HG03139 (cell line): ENCODE data around the gene S100A14.

Experiments used
- ATAC-seq: cut with Tn5 transposase; IDR thresholded peaks from one replicate; pipeline ENCODE4 v1.9.1; 2021; ENCODE audit not compliant: unreplicated experiment

The S100A14 gene

DNA sequence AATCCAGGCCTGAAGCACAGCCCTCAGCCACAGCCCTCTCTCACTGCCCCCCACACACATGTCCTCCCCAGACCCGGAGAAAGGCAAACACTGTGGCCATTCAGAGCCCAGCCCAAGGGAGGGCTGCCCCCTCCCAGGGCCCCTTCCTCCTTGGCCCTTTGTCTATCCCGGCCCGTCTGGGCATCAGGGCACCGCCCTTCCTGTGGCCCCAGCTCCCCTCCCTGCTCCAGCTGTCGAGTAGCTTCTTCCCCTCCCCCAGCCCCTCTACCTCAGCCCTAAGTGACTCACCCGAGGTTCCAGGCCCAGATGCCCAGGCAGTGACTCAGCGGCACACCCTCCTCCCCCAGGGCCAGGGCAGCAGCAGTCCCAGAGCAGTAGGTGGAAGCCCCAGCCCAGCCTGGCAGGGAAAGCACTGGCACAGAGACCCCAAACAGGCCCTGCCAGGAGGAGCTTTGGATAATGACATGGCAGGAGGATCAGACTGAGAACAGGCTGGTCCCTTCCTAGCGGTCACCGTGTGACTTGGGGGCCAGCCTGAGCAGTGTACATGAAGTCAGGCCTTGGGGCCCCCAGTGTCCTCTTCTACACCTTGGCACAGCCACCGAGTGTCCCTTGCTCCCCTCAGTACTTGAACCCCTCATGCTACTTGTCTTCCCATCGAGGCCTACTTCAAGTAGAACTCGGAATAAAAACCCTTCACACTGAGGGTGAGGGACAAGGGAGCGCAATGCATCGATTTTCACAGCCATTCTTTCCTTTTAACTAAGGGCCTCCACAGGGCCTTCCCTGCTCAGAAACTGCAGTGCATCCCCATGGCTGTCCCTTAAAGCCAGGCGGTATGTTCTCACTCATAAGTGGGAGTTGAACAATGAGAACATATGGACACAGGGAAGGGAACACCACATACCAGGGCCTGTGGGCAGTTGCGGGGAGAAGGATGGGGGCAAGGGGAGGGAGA lies 49.4 kb downstream of the S100A14 start:
- no peak for ATAC-seq

DNA sequence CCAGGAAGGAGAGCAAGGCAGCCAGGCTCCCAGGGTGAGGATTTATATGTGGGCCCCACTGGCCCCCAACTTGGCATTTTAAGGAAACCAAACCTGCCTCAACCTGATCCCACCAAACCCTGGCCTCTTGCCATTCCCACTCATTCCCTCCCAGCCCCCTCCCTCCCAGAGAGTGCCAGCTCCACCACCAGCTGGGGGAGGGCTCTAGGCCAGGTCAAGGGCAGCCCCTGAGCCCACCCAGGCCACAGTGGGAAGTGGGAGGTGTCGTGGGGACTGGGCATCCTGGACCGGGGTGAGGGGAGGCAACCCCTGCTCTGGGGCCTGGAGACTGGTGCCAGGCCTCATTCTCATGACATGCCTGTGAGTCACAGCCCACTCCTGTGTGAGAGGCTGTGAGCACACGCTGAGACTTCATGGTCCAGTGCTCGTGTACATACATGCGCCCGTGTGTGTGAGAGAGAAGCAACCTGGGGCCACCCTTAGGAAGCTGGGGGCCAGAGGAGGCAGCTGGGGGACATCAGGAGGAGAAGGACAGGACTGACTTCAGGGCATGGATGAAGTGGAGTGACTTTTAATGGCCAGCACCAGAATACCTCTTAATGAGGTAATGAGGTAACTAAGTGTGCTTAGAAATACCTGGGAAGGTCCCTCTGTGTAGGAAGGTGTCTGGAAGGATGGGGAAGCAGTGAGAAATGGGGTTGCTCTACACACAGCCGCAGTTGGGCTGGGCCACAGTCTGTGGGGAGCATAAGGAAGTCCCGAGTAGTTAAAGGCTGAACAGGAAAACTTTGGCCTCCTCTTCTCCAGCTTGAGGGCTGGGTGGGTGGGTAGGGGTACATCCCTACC lies 50.4 kb downstream of the S100A14 start, which contains the start of gene S100A2:
Gene S100A2, minus strand, starts transcription at position 316 of the 846 bp plus-strand sequence. CDS start 1,967 bp downstream, outside the sequence.
- no peak for ATAC-seq
